Skin epidermis (tissue), 12 donors: ENCODE data around the gene MAP2K2.

Source experiments
- H3K27ac ChIP-seq, 21 experiments: fragments of 200-600 bp; sonication (generic) in 11 of 21; one replicate each; pipeline ENCODE4 v1.5.0; 2020; ENCODE audit warnings: mild to moderate bottlenecking in 3 of 21, inconsistent platforms in 2 of 21, moderate library complexity in 2 of 21
- H3K4me3 ChIP-seq, 7 experiments: fragments of 200-600 bp; sonication (generic) in 2 of 7; one replicate each; pipeline ENCODE4 v1.5.0; 2020; ENCODE audit warnings: inconsistent platforms in 2 of 7, mild to moderate bottlenecking in 2 of 7, moderate library complexity in 1 of 7

The MAP2K2 gene

GRCh38 chr19:4102339-4103079, 21.4 kb downstream of the MAP2K2 start:
- H3K27ac ChIP-seq = peak overlapping the region in 5 of 21 experiments; percentile 5 to 85 (median 59)
- no peak overlapping the region for H3K4me3 ChIP-seq

GRCh38 chr19:4101496-4101770, 22.5 kb downstream of the MAP2K2 start:
- no peak overlapping the region for H3K4me3 ChIP-seq
- H3K27ac ChIP-seq = no peak overlapping the region

- Histone ChIP-seq H3K4me3 (no peak overlapping the region), H3K27ac (no peak overlapping the region)
Observed at GRCh38 chr19:4100647-4101495, 23.1 kb downstream of the MAP2K2 start.

- H3K27ac ChIP-seq = no peak overlapping the region
- no peak overlapping the region for H3K4me3 ChIP-seq
Observed at GRCh38 chr19:4099041-4099764, 24.7 kb downstream of the MAP2K2 start.

GRCh38 chr19:4098493-4098892, 25.4 kb downstream of the MAP2K2 start:
- no peak overlapping the region for H3K4me3 ChIP-seq
- H3K27ac ChIP-seq = no peak overlapping the region

- Histone ChIP-seq H3K27ac (no peak overlapping the region), H3K4me3 (no peak overlapping the region)
Observed at GRCh38 chr19:4097501-4097900, 26.4 kb downstream of the MAP2K2 start.

- Histone ChIP-seq H3K4me3 (no peak overlapping the region), H3K27ac (peak overlapping the region in 7 of 21 experiments; percentile 20 to 74 (median 41))
Observed at GRCh38 chr19:4096049-4096892, 27.7 kb downstream of the MAP2K2 start.

GRCh38 chr19:4095488-4095844, 28.5 kb downstream of the MAP2K2 start:
- H3K27ac ChIP-seq = peak overlapping the region in 4 of 21 experiments; percentile 20 to 74 (median 32)
- H3K4me3 ChIP-seq = no peak overlapping the region

GRCh38 chr19:4094761-4095487, 29.0 kb downstream of the MAP2K2 start:
- Histone ChIP-seq H3K4me3 (no peak overlapping the region), H3K27ac (peak overlapping the region in 7 of 21 experiments; percentile 1 to 74 (median 27))

- H3K4me3 ChIP-seq = no peak overlapping the region
- H3K27ac ChIP-seq = peak overlapping the region in 4 of 21 experiments; percentile 27 to 74 (median 32)
Observed at GRCh38 chr19:4094291-4094690, 29.6 kb downstream of the MAP2K2 start.

GRCh38 chr19:4093643-4094175, 30.2 kb downstream of the MAP2K2 start:
- H3K27ac ChIP-seq = peak overlapping the region in 1 of 21 experiments; percentile 74
- H3K4me3 ChIP-seq = no peak overlapping the region

- Histone ChIP-seq H3K27ac (peak overlapping the region in 11 of 21 experiments; percentile 3 to 92 (median 64)), H3K4me3 (no peak overlapping the region)
Observed at GRCh38 chr19:4090356-4091220, 33.3 kb downstream of the MAP2K2 start.

- peak overlapping the region in 18 of 21 experiments; percentile 3 to 92 (median 65) for H3K27ac ChIP-seq
Observed at GRCh38 chr19:4089946-4090345, 34.0 kb downstream of the MAP2K2 start.

GRCh38 chr19:4089400-4089908, 34.5 kb downstream of the MAP2K2 start:
- H3K27ac ChIP-seq = peak overlapping the region in 19 of 21 experiments; percentile 3 to 92 (median 64)
- H3K4me3 ChIP-seq = peak overlapping the region in 6 of 7 experiments; percentile 1 to 14 (median 8)

More at GRCh38 chr19:4089946-4090345, 34.0 kb downstream of the MAP2K2 start:
- H3K4me3 ChIP-seq = peak overlapping the region in 3 of 7 experiments; percentile 10 to 14 (median 14)

- Histone ChIP-seq H3K4me3 (peak overlapping the region in 5 of 7 experiments; percentile 1 to 14 (median 5)), H3K27ac (peak overlapping the region in 18 of 21 experiments; percentile 3 to 92 (median 65))
Observed at GRCh38 chr19:4088975-4089374, 34.9 kb downstream of the MAP2K2 start.

- Histone ChIP-seq H3K27ac (peak overlapping the region in 11 of 21 experiments; percentile 7 to 92 (median 32)), H3K4me3 (no peak overlapping the region)
Observed at GRCh38 chr19:4087787-4088679, 35.9 kb downstream of the MAP2K2 start.
